GM12801 (cell line): ENCODE measurements around the gene ATPAF1.

Experiments
- CTCF ChIP-seq: IDR thresholded peaks from one replicate; pipeline ENCODE4 v1.5.1; 2011; ENCODE audit warnings: control low read depth; ENCODE audit not compliant: insufficient read length; ENCODE audit errors: extremely low read depth

Gene ATPAF1

GRCh38 chr1:46622344-46622743, 45.8 kb downstream of the ATPAF1 start:
- TF ChIP-seq CTCF = no peak

- TF ChIP-seq CTCF = no peak
Observed at GRCh38 chr1:46621930-46622329, 46.2 kb downstream of the ATPAF1 start.

GRCh38 chr1:46619656-46620258, 48.4 kb downstream of the ATPAF1 start:
- TF ChIP-seq CTCF = no peak

GRCh38 chr1:46618754-46619415, 49.3 kb downstream of the ATPAF1 start:
- no peak for TF ChIP-seq CTCF

GRCh38 chr1:46617833-46618232, 50.3 kb downstream of the ATPAF1 start:
- TF ChIP-seq CTCF = no peak

- no peak for TF ChIP-seq CTCF
Observed at GRCh38 chr1:46617108-46617800, 50.9 kb downstream of the ATPAF1 start.

- TF ChIP-seq CTCF = no peak
Observed at GRCh38 chr1:46616277-46617107, 51.7 kb downstream of the ATPAF1 start, which contains the start of gene MOB3C. TSS of gene MOB3C (minus strand) at chr1:46616811. CDS start at chr1:46613321, 3,490 bp downstream.
